Measurements from ENCODE around the gene CACNG3.
"Not testable (repeated sequence)": the region's sequence is repeated elsewhere in the genome, so short reads cannot be mapped to it uniquely, and the experiment has no call there.

The CACNG3 gene

DNA sequence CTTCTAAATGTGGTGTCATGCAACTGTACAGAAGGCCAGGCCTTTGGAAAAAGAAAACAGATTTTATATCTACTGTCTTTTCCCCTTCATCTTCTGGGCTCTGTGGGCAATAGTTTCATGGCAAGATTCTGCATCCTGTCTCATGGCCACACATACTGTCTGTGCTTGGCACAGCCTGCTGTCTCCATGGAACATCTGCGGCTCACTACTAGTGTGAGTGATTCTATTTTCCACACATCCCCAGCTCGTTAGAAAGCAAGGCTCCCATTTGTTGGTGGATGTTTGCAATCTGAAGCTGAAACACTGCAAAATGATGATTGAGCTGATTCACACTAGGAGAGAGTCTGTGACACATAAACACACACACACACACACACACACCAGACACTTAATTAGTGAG, 32.4 kb downstream of the CACNG3 start:
- H3K36me3 Mint-ChIP-seq (ENCODE audit: insufficient read depth): no peaks in the 10 kb centered on the region
- no peaks in the 10 kb centered on the region for H3K9me3 Mint-ChIP-seq
- no peak for DNase-seq
- no peak for ATAC-seq (replicated peaks)
- H3K27ac Mint-ChIP-seq: no peak overlapping the region
- H3K4me3 Mint-ChIP-seq: no peak overlapping the region
- H3K27me3 Mint-ChIP-seq: peaks cover 49 to 56% of the 10 kb centered on the region in 2 donors
- H3K4me1 Mint-ChIP-seq (ENCODE audit: low read depth in 2 of 2): no peaks in the 10 kb centered on the region

DNA sequence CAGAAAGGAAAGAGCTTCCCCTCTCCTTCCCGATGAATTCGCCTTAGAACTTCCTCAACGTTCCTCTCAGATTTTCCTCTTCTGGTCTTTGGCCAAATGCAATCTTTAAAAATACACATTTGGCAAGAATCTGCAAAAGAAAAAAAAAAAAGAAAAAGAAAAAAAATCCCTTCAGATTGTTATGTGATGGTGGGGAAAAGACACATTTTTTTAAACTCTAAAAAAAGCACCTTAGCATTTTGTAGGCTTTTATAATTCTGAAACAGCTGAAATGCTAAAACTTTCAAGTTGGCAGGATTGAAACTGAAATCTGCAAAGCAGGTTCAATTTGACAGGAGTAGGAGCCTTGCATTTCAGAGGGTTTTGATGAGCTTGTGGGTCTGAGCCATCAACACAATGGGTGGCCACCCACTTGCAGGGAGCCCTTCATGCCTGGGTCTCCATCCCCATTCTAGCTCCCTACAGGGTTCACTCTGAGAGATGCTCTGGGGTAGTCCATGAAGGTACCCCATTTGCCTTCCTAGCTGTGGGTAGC, 33.1 kb downstream of the CACNG3 start:
- Mint-ChIP-seq H3K9me3 (no peaks in the 10 kb centered on the region), H3K27me3 (peaks cover 49 to 63% of the 10 kb centered on the region in 2 donors), H3K4me1 (ENCODE audit: low read depth in 2 of 2) (no peaks in the 10 kb centered on the region), H3K4me3 (no peak overlapping the region), H3K27ac (no peak overlapping the region), H3K36me3 (ENCODE audit: insufficient read depth) (no peaks in the 10 kb centered on the region)
- no peak for ATAC-seq (replicated peaks)
- no peak for DNase-seq

DNA sequence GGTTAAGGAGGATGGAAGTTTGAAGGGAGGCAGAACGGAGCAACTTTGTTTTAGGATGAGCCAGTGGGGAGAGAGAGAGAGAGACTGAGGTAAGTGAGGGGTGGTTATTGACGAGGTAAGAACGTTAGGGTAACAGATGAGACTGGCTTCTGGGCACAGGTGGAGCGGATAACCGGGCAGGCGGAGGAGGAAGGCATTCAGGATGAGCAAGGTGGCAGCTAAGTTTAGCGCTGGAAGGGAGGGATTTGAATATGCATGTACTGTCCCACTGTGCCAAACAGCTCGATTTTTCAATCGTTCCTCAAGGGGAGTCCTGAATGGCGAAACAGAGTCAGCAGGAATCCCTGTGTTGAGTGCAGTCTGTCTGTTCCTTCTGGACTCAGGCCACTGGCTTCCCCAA, 35.8 kb downstream of the CACNG3 start:
- ATAC-seq (replicated peaks): no peak
- no peak overlapping the region for H3K27ac Mint-ChIP-seq
- DNase-seq: no peak
- no peaks in the 10 kb centered on the region for H3K4me1 Mint-ChIP-seq (ENCODE audit: low read depth in 2 of 2)
- H3K9me3 Mint-ChIP-seq: no peaks in the 10 kb centered on the region
- H3K4me3 Mint-ChIP-seq: no peak overlapping the region
- no peaks in the 10 kb centered on the region for H3K36me3 Mint-ChIP-seq (ENCODE audit: insufficient read depth)
- H3K27me3 Mint-ChIP-seq: peaks cover 35 to 63% of the 10 kb centered on the region in 2 donors

DNA sequence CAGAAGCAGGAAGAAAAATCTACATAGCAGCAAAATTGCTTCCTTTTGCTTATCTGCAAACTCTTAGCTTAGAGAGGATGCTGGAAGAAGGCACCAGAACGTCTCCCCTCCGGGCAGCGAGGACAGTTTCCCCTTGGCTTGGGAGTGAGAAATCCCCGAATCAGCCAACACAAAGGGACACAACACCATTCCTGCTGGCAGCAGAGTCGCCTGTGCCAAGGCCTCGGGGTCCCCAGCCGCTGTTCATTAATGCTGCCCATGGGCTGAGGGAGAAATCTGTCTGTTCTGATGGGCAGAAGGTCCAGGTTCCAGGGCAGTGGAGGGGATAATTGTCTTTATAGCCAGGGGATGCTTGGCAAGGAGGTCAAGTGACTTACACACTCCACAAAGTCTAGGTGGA, 38.0 kb downstream of the CACNG3 start:
- H3K9me3 Mint-ChIP-seq: no peaks in the 10 kb centered on the region
- DNase-seq (no peak), ATAC-seq (replicated peaks) (no peak)
- H3K27me3 Mint-ChIP-seq: peaks cover 41 to 68% of the 10 kb centered on the region in 2 donors
- no peak overlapping the region for H3K27ac Mint-ChIP-seq
- H3K36me3 Mint-ChIP-seq (ENCODE audit: insufficient read depth): no peaks in the 10 kb centered on the region
- H3K4me3 Mint-ChIP-seq: no peak overlapping the region
- H3K4me1 Mint-ChIP-seq (ENCODE audit: low read depth in 2 of 2): no peaks in the 10 kb centered on the region

DNA sequence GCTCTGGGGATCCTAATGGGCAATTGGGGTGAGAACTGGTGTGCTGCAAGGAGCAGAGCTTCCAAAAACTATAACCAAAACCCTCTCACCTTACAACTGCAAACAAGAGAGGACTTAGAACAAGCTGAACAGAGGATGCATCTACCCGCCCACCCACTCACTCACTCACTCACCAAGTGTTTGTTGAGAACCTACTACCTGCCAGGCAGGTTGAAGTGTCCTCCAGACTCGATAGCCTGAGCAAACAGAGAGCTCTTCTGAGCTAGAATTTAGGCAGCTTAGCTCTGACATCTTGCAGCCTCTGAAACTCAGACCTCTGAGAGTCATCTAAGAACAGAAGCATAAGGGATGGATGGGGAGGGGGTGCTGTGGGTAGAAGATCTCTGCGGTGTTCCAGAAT, 41.2 kb downstream of the CACNG3 start:
- DNase-seq (no peak), ATAC-seq (replicated peaks) (no peak)
- Mint-ChIP-seq H3K4me3 (no peak overlapping the region), H3K9me3 (no peaks in the 10 kb centered on the region), H3K27ac (no peak overlapping the region), H3K27me3 (peaks cover 27 to 62% of the 10 kb centered on the region in 2 donors), H3K4me1 (ENCODE audit: low read depth in 2 of 2) (no peaks in the 10 kb centered on the region), H3K36me3 (ENCODE audit: insufficient read depth) (peaks cover 1% of the 10 kb centered on the region)

DNA sequence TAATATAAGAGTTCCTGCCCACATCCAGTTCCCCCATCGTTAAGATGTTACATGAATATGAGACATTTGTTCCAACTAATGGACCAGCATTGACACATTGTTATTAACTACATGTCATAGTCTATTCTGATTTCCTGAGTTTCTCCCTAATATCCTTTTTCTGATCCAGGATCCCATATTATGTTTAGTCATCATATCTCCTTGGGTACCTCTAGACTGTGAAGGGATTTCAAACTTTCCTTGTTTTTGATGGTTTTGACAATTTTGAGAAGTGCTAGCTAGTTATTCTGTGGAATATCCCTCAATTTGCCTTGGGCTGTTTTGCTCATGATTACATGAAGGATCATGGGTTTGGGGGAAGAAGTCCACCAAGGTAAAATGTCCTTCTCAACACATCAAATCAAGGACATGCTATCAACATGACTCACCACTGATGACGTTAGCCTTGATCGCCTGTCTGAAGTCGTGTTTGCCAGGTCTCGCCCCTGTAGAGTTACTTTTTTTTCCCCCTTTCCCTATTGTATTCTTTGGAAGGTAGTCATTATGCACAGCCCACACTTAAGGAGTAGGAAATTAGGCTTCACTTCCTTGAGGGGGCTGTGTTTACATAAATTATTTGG, 42.5 kb downstream of the CACNG3 start:
- Mint-ChIP-seq H3K36me3 (ENCODE audit: insufficient read depth) (peaks cover 3% of the 10 kb centered on the region), H3K27ac (no peak overlapping the region), H3K9me3 (no peaks in the 10 kb centered on the region), H3K4me3 (no peak overlapping the region), H3K4me1 (ENCODE audit: low read depth in 2 of 2) (no peaks in the 10 kb centered on the region), H3K27me3 (peaks cover 27 to 60% of the 10 kb centered on the region in 2 donors)
- DNase-seq: no peak
- ATAC-seq (replicated peaks): no peak

DNA sequence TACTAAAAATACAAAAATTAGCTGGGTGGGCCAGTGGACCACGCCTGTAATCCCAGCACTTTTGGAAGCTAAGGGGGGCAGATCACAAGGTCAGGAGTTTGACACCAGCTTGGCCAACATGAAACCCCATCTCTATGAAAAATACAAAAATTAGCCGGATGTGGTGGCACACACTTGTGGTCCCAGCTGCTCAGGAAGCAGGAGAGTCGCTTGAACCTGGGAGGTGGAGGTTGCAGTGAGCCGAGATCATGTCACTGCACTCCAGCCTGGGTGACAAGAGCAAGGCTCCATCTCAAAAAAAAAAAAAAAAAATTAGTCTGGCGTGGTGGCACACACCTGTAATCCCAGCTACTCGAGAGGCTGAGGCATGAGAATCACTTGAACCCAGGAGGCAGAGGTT, 44.6 kb downstream of the CACNG3 start:
- not testable (repeated sequence) for H3K4me3 Mint-ChIP-seq; H3K27ac Mint-ChIP-seq; H3K4me1 Mint-ChIP-seq (ENCODE audit: low read depth in 2 of 2); DNase-seq; H3K9me3 Mint-ChIP-seq; ATAC-seq (replicated peaks); H3K36me3 Mint-ChIP-seq (ENCODE audit: insufficient read depth)
- peaks cover 27 to 50% of the 10 kb centered on the region in 2 donors for H3K27me3 Mint-ChIP-seq

DNA sequence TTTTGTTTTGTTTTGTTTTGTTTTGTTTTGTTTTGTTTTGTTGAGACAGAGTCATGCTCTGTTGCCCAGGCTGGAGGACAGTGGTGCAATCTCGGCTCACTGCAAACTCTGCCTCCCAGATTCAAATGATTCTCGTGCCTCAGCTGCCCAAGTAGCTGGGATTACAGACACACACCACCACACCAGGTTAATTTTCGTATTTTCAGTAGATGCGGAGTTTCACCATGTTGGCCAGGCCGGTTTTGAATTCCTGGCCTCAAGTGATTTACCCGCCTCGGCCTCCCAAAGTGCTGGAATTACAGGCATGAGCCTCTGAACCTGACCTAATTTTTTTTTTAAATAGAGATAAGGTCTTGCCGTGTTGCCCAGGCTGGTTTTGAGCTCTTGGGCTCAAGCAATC, 46.5 kb downstream of the CACNG3 start:
- DNase-seq (no peak), ATAC-seq (replicated peaks) (no peak)
- Mint-ChIP-seq H3K36me3 (ENCODE audit: insufficient read depth) (peaks cover 3% of the 10 kb centered on the region), H3K4me3 (no peak overlapping the region), H3K4me1 (ENCODE audit: low read depth in 2 of 2) (no peaks in the 10 kb centered on the region), H3K9me3 (no peaks in the 10 kb centered on the region), H3K27ac (no peak overlapping the region), H3K27me3 (peaks cover 40 to 57% of the 10 kb centered on the region in 2 donors)

DNA sequence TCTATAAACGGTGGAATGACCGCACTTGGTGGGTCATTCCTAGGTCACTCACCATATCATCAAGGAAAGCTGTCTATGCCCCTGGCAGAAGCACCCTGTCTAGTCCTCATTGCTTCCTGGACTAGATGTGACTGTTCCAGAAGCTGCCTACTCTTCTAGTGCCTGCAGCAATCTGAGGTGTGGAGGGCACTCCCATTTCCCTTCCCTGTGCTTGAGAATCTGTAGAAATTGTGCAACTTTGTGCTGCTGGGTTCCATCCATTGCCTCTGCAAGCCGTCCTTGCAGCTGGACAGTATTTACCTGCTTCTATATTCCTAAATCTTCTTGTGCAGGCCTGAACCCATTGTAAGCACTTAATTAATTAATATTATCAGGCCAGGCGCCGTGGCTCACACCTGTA, 52.1 kb downstream of the CACNG3 start:
- H3K9me3 Mint-ChIP-seq: no peaks in the 10 kb centered on the region
- DNase-seq: no peak
- no peak overlapping the region for H3K27ac Mint-ChIP-seq
- no peaks in the 10 kb centered on the region for H3K36me3 Mint-ChIP-seq (ENCODE audit: insufficient read depth)
- peaks cover 54 to 65% of the 10 kb centered on the region in 2 donors for H3K27me3 Mint-ChIP-seq
- no peaks in the 10 kb centered on the region for H3K4me1 Mint-ChIP-seq (ENCODE audit: low read depth in 2 of 2)
- no peak for ATAC-seq (replicated peaks)
- no peak overlapping the region for H3K4me3 Mint-ChIP-seq

DNA sequence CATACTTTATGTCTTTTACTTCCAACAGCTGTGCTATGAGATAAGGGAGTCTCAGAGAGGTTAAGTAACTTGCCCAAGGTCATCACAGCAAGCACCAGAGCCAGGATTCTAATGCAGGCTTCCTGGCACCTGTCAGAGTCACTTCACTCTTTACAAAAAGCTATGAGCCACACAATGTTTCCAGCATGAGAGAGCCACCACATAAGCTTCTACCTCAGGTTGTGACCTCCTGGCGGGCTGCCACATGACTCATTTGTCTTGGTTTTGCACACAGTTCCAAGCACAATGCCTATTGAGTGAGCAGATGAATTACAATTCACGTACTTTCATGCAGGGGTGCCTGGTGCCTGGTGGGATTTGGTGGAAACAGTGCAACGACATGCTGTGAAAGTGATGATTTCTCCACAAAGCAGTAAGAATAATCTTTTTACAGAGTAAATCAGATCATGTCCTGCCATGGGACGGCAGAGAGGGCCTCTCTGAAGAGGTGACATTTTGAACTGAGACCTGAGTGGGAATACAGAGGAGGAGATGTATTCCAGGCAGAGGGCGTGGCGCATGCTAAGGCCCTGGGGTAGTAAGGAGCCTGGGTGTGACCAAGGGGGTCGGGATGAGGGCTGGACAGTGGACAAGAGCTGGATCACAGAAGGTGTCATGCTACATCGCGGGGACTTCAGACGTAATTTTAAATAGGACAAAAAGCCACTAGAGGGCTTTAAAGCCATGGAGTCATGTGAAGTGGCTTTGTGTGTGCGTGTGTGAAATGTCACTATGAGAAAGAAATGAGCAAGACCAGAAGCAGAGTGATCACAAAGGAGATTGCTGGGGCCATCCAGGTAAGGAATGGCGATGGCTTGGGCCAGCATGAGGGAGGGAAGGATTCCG, 53.4 kb downstream of the CACNG3 start:
- Mint-ChIP-seq H3K27me3 (peaks cover 46 to 60% of the 10 kb centered on the region in 2 donors), H3K4me1 (ENCODE audit: low read depth in 2 of 2) (no peaks in the 10 kb centered on the region), H3K4me3 (no peak overlapping the region), H3K9me3 (no peaks in the 10 kb centered on the region), H3K36me3 (ENCODE audit: insufficient read depth) (no peaks in the 10 kb centered on the region), H3K27ac (no peak overlapping the region)
- DNase-seq (no peak), ATAC-seq (replicated peaks) (no peak)

DNA sequence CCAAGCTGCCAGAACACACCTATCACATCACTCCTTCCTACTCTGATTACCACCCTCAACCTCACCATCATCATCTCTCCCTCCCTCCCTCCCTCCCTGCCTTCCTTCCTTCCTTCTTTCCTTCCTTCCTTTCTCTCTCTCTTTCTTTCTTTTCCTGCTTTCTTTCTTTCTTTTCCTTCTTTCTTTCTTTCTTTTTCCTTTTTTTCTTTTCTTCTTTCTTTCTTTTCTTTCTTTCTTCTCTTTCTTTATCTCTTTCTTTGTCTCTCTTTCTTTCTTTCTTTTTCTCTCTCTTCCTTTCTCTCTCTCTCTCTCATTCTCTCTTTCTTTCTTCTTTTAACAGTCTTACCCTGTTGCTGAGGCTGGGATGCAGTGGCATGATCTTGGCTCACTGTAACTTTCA, 59.2 kb downstream of the CACNG3 start:
- no peaks in the 10 kb centered on the region for H3K36me3 Mint-ChIP-seq (ENCODE audit: insufficient read depth)
- ATAC-seq (replicated peaks): no peak
- no peaks in the 10 kb centered on the region for H3K4me1 Mint-ChIP-seq (ENCODE audit: low read depth in 2 of 2)
- H3K9me3 Mint-ChIP-seq: no peaks in the 10 kb centered on the region
- no peak overlapping the region for H3K27ac Mint-ChIP-seq
- H3K4me3 Mint-ChIP-seq: no peak overlapping the region
- DNase-seq: no peak
- H3K27me3 Mint-ChIP-seq: peaks cover 39 to 42% of the 10 kb centered on the region in 2 donors

DNA sequence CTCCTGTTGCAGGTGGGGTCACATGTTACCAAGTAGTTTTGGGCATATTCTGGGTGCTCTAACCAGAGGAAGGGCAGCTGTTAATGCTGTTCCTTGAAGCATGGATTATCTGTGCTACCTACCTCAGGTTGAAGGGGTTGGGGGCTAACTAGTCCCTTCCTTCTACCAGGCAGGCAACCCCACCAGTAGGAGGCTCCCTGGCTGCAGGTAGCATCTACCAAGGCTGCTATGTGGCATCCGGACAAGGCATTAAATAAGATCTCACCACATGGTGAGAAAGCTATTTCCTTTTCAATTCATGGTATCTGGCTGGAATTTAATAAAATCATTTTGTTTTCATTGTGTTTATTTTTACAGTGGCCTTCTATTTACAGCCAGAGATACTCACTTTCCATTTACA, 62.5 kb downstream of the CACNG3 start:
- no peak overlapping the region for H3K27ac Mint-ChIP-seq
- DNase-seq (no peak), ATAC-seq (replicated peaks) (no peak)
- peaks cover 47 to 50% of the 10 kb centered on the region in 2 donors for H3K27me3 Mint-ChIP-seq
- no peak overlapping the region for H3K4me3 Mint-ChIP-seq
- H3K36me3 Mint-ChIP-seq (ENCODE audit: insufficient read depth): no peaks in the 10 kb centered on the region
- H3K4me1 Mint-ChIP-seq (ENCODE audit: low read depth in 2 of 2): no peaks in the 10 kb centered on the region
- H3K9me3 Mint-ChIP-seq: no peaks in the 10 kb centered on the region

DNA sequence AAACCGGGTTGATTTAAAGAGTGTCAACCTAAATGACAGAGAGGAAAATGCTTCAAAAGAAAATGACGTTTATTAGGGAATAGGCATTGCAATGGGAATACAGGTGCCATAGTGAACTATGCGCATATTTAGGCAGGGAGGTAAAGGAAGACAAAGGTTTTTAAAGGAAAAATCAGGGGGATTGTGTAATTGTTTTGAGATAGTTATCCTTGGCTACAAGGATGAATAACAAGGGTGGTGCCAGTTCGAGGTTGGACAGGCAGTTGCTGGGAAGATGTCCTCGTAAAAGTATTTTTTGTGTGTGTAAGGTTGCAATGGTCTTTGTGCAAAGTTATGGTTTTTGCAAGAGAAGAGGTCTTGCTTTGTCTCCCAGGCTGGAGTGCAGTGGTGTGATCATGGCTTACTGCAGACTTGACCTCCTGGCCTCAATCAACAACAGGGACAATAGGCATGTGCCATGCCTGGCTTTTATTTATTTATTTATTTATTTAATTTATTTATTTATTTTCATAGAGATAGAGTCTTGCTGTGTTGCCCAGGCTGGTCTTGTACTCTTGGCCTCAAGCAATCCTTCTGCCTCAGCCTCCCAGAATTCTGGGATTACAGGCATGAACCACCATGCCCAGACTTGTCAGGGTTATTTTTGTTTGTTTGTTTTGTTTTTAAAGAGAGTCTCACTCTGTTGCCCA, 63.1 kb downstream of the CACNG3 start:
- Mint-ChIP-seq H3K27me3 (peaks cover 52 to 53% of the 10 kb centered on the region in 2 donors), H3K36me3 (ENCODE audit: insufficient read depth) (no peaks in the 10 kb centered on the region), H3K4me1 (ENCODE audit: low read depth in 2 of 2) (no peaks in the 10 kb centered on the region), H3K4me3 (no peak overlapping the region), H3K27ac (no peak overlapping the region), H3K9me3 (no peaks in the 10 kb centered on the region)
- DNase-seq: no peak
- ATAC-seq (replicated peaks): no peak
